H1 (cell line): ENCODE measurements around the gene SPATA31E1. TPM values are rescaled to one million over a fixed set of nuclear protein-coding genes. Genes with fewer than 3 reads are reported as not detected.

Experiments used
- CTCF ChIA-PET: fragments of 300-600 bp; sonication (Branson Sonifier 250); formaldehyde crosslinking; loops from one replicate; lab custom pipeline; 2021; ENCODE audit not compliant: partially characterized antibody; lab: Charles Lee
- POLR2A ChIA-PET: fragments of 300-600 bp; sonication (Branson Sonifier 250); formaldehyde crosslinking; loops from one replicate; lab custom pipeline; 2021; ENCODE audit warnings: inconsistent platforms; ENCODE audit not compliant: partially characterized antibody; lab: Charles Lee
- DNase-seq, 2 experiments: peaks; one replicate each; pipeline versions ENCODE4 v3.0.0 to v3.0.0-alpha.2; 2010 to 2022; ENCODE audit warnings: low spot score in 2 of 2, low read depth in 1 of 2, mixed read lengths in 1 of 2
- FAIRE-seq: peaks from 2 replicates; lab custom pipeline; 2011; peaks lifted over from hg19 to GRCh38; lab: Jason Lieb, UNC
- H2AFZ ChIP-seq: 2 replicates; pipeline ENCODE4 v1.8.1; 2012; ENCODE audit warnings: low read length, inconsistent platforms
- H2AK5ac ChIP-seq: 2 replicates; pipeline ENCODE4 v1.6.1; 2013; ENCODE audit warnings: low read depth, low read length
- H2BK120ac ChIP-seq: replicated peaks from 2 replicates; pipeline ENCODE3; 2013; ENCODE audit warnings: low read depth, low read length, inconsistent platforms
- H2BK12ac ChIP-seq: 2 replicates; pipeline ENCODE4 v1.6.1; 2013; ENCODE audit warnings: low read depth, low read length
- H2BK15ac ChIP-seq: 2 replicates; pipeline ENCODE4 v1.6.1; 2013; ENCODE audit warnings: low read length
- H2BK20ac ChIP-seq: 2 replicates; pipeline ENCODE4 v1.6.1; 2013; ENCODE audit warnings: low read length
- H2BK5ac ChIP-seq: 2 replicates; pipeline ENCODE4 v1.6.1; 2013; ENCODE audit warnings: low read depth, low read length
- H3K14ac ChIP-seq: 2 replicates; pipeline ENCODE4 v1.6.1; 2013; ENCODE audit warnings: inconsistent platforms; ENCODE audit not compliant: insufficient read length
- H3K18ac ChIP-seq: 2 replicates; pipeline ENCODE4 v1.6.1; 2013; ENCODE audit warnings: low read length; ENCODE audit errors: extremely low read depth
- H3K23ac ChIP-seq: 2 replicates; pipeline ENCODE4 v1.6.1; 2013; ENCODE audit warnings: inconsistent platforms; ENCODE audit not compliant: insufficient read length
- H3K23me2 ChIP-seq: 2 replicates; pipeline ENCODE4 v1.6.1; 2013; ENCODE audit warnings: low read depth, low read length
- H3K27ac ChIP-seq: 2 replicates; pipeline ENCODE4 v1.6.1; 2011; ENCODE audit warnings: low read depth, low read length, inconsistent platforms
- H3K27me3 ChIP-seq, 4 experiments: replicated peaks in 1 of 4; 1 replicate in 1 of 4; 2 replicates in 3 of 4; pipeline versions ENCODE4 v1.6.1 to v1.8.1; 2011 to 2013; ENCODE audit warnings: low read length in 3 of 4, mild to moderate bottlenecking in 3 of 4, inconsistent platforms in 2 of 4, mixed read lengths in 2 of 4, moderate library complexity in 1 of 4; ENCODE audit not compliant: control insufficient read depth in 3 of 4, insufficient read depth in 3 of 4; ENCODE audit errors: extremely low read depth in 1 of 4
- H3K36me3 ChIP-seq, 4 experiments: 2 replicates each; pipeline versions ENCODE4 v1.6.1 to v1.8.1; 2011 to 2013; ENCODE audit warnings: mild to moderate bottlenecking in 4 of 4, low read length in 3 of 4, moderate library complexity in 2 of 4, control low read depth in 1 of 4, inconsistent platforms in 1 of 4; ENCODE audit not compliant: insufficient read depth in 4 of 4, control insufficient read depth in 2 of 4
- H3K4ac ChIP-seq: replicated peaks from 2 replicates; pipeline ENCODE3; 2013; ENCODE audit warnings: low read length, low read depth, mixed read lengths, inconsistent platforms; ENCODE audit not compliant: insufficient read length
- H3K4me1 ChIP-seq, 4 experiments: replicated peaks in 1 of 4; 1 replicate in 1 of 4; 2 replicates in 3 of 4; pipeline versions ENCODE4 v1.6.1 to v1.8.1; 2011 to 2013; ENCODE audit warnings: low read length in 3 of 4, inconsistent platforms in 2 of 4, mixed read lengths in 1 of 4; ENCODE audit not compliant: insufficient read depth in 4 of 4, control insufficient read depth in 3 of 4
- H3K4me2 ChIP-seq, 2 experiments: 2 replicates each; pipeline versions ENCODE4 v1.6.1 to v1.8.1; 2011 to 2013; ENCODE audit warnings: low read depth in 2 of 2, low read length in 2 of 2, control low read depth in 1 of 2, inconsistent platforms in 1 of 2, mild to moderate bottlenecking in 1 of 2; ENCODE audit not compliant: insufficient read depth in 1 of 2
- H3K4me3 ChIP-seq, 4 experiments: fragments of 200-600, 300-600 bp in 1 of 4; sonication (generic), shearing (Covaris generic), sonication (Bioruptor Twin) in 1 of 4; 2 replicates each; pipeline versions ENCODE4 v1.5.1 to v1.8.1; 2011 to 2016; ENCODE audit warnings: low read length in 4 of 4, low read depth in 3 of 4, control low read depth in 2 of 4, inconsistent platforms in 2 of 4, mild to moderate bottlenecking in 2 of 4, mixed read lengths in 1 of 4, moderate library complexity in 1 of 4; ENCODE audit not compliant: insufficient read depth in 2 of 4; ENCODE audit errors: extremely low read depth in 1 of 4
- H3K56ac ChIP-seq: replicated peaks from 2 replicates; pipeline ENCODE3; 2013; ENCODE audit warnings: low read depth, mild to moderate bottlenecking, mixed read lengths, low read length, inconsistent platforms; ENCODE audit not compliant: insufficient read length
- H3K79me1 ChIP-seq: 2 replicates; pipeline ENCODE4 v1.6.1; 2013; ENCODE audit warnings: low read depth, low read length, control low read depth
- H3K79me2 ChIP-seq, 2 experiments: 2 replicates each; pipeline versions ENCODE4 v1.6.1 to v1.8.1; 2012 to 2013; ENCODE audit warnings: low read length in 2 of 2, mild to moderate bottlenecking in 2 of 2, inconsistent platforms in 1 of 2; ENCODE audit not compliant: insufficient read depth in 2 of 2, control insufficient read depth in 1 of 2
- H3K9ac ChIP-seq, 4 experiments: replicated peaks in 1 of 4; 1 replicate in 1 of 4; 2 replicates in 3 of 4; pipeline versions ENCODE4 v1.6.1 to v1.8.1; 2011 to 2013; ENCODE audit warnings: low read depth in 3 of 4, low read length in 3 of 4, control low read depth in 2 of 4, mild to moderate bottlenecking in 2 of 4, moderate library complexity in 2 of 4, inconsistent platforms in 1 of 4; ENCODE audit errors: extremely low read depth in 1 of 4
- H3K9me3 ChIP-seq, 2 experiments: 2 replicates each; pipeline versions ENCODE4 v1.6.1 to v1.8.1; 2012 to 2013; ENCODE audit warnings: mild to moderate bottlenecking in 2 of 2, moderate library complexity in 2 of 2, control low read depth in 1 of 2, inconsistent platforms in 1 of 2, low read depth in 1 of 2, low read length in 1 of 2, mixed read lengths in 1 of 2; ENCODE audit not compliant: insufficient read depth in 2 of 2
- H4K20me1 ChIP-seq, 2 experiments: replicated peaks in 1 of 2; 2 replicates each; pipeline versions ENCODE3 to v1.8.1; 2011 to 2013; ENCODE audit warnings: inconsistent platforms in 2 of 2, low read length in 2 of 2, mild to moderate bottlenecking in 1 of 2; ENCODE audit not compliant: insufficient read depth in 2 of 2, control insufficient read depth in 1 of 2
- H4K5ac ChIP-seq: 2 replicates; pipeline ENCODE4 v1.6.1; 2013; ENCODE audit warnings: low read length, low read depth, mixed read lengths, inconsistent platforms; ENCODE audit not compliant: insufficient read length
- H4K8ac ChIP-seq: 2 replicates; pipeline ENCODE4 v1.8.0; 2013; ENCODE audit warnings: mild to moderate bottlenecking, moderate library complexity, low read length, inconsistent platforms; ENCODE audit not compliant: insufficient read depth; ENCODE audit errors: extremely low read depth
- H4K91ac ChIP-seq: replicated peaks from 2 replicates; pipeline ENCODE3; 2013; ENCODE audit warnings: low read length, mixed read lengths, inconsistent platforms; ENCODE audit not compliant: insufficient read length
- BACH1 ChIP-seq: IDR thresholded peaks from 2 replicates; pipeline ENCODE4 v1.6.1; 2012; ENCODE audit warnings: low read length, improper control_type of control experiment
- BCL11A ChIP-seq, 2 experiments: IDR thresholded peaks; one replicate each; pipeline ENCODE4 v1.6.1; 2011; ENCODE audit warnings: low read depth in 2 of 2, low read length in 2 of 2, mild to moderate bottlenecking in 2 of 2
- CBX8 ChIP-seq: fragments of 300-800, 300-1000 bp; sonication (generic); IDR thresholded peaks from 2 replicates; pipeline ENCODE4 v1.7.1; 2016; ENCODE audit warnings: low read depth, low read length, borderline replicate concordance
- CHD1 ChIP-seq: IDR thresholded peaks from 2 replicates; pipeline ENCODE4 v1.6.1; 2012; ENCODE audit warnings: low read depth, low read length, improper control_type of control experiment
- CREB1 ChIP-seq: IDR thresholded peaks from 2 replicates; pipeline ENCODE4 v1.6.1; 2012; ENCODE audit warnings: inconsistent platforms
- EZH2 ChIP-seq: fragments of 200-600 bp; sonication (generic); IDR thresholded peaks from 2 replicates; pipeline ENCODE4 v1.7.1; 2012; ENCODE audit warnings: low read depth, mild to moderate bottlenecking, moderate library complexity, low read length, inconsistent platforms; ENCODE audit not compliant: severe bottlenecking
- JUND ChIP-seq: IDR thresholded peaks from 2 replicates; pipeline ENCODE4 v1.6.1; 2011; ENCODE audit warnings: mild to moderate bottlenecking, improper control_type of control experiment, low read length
- NANOG ChIP-seq: IDR thresholded peaks from 2 replicates; pipeline ENCODE4 v1.6.1; 2011; ENCODE audit warnings: low read length, low read depth, mild to moderate bottlenecking, inconsistent platforms; ENCODE audit not compliant: insufficient read depth, poor library complexity, severe bottlenecking
- POLR2AphosphoS5 ChIP-seq: IDR thresholded peaks from 2 replicates; pipeline ENCODE4 v1.6.1; 2011; ENCODE audit warnings: low read depth, low read length
- RFX5 ChIP-seq: IDR thresholded peaks from 2 replicates; pipeline ENCODE4 v1.6.1; 2011; ENCODE audit warnings: low read depth, low read length, improper control_type of control experiment, borderline replicate concordance
- SIRT6 ChIP-seq: IDR thresholded peaks from one replicate; pipeline ENCODE4 v1.7.1; 2012; ENCODE audit warnings: low read length, inconsistent platforms
- SIX5 ChIP-seq: IDR thresholded peaks from 2 replicates; pipeline ENCODE4 v1.6.1; 2011; ENCODE audit warnings: mild to moderate bottlenecking, low read depth, low read length
- SP2 ChIP-seq: IDR thresholded peaks from 2 replicates; pipeline ENCODE4 v1.6.1; 2012; ENCODE audit warnings: mild to moderate bottlenecking, low read length, inconsistent platforms
- SRF ChIP-seq: IDR thresholded peaks from 2 replicates; pipeline ENCODE4 v1.6.1; 2011; ENCODE audit warnings: mild to moderate bottlenecking, low read depth, low read length, moderate library complexity
- USF2 ChIP-seq: IDR thresholded peaks from 2 replicates; pipeline ENCODE4 v1.6.1; 2011; ENCODE audit warnings: low read length, improper control_type of control experiment
- WGBS, 2 experiments: shearing (Covaris generic) in 1 of 2; methylation state at CpG; one replicate each; pipeline versions ENCODE4 v1.1.6 to v1.1.7; 2013 to 2015; ENCODE audit warnings: low lambda C conversion rate in 2 of 2, mixed read lengths in 2 of 2, inconsistent platforms in 1 of 2, low coverage in 1 of 2, missing lambda C conversion rate in 1 of 2; ENCODE audit not compliant: insufficient replicate concordance in 2 of 2, insufficient coverage in 1 of 2, insufficient read length in 1 of 2; ENCODE audit errors: extremely low coverage in 1 of 2, missing lambda C conversion rate in 1 of 2; 5-methylcytosine and 5-hydroxymethylcytosine counted together
- polyA plus RNA-seq, 7 experiments: library from polyadenylated mRNA; depleted of rRNA in 3 of 7; stranded (reverse) in 5 of 7; unstranded in 2 of 7; fragments of >200 nt in 5 of 7; fragments of 200-250 nt in 2 of 7; gene quantifications; 1 replicate in 5 of 7; 2 replicates in 1 of 7; 4 replicates in 1 of 7; pipeline versions ENCODE4 v1.2.1 to v1.2.3, GENCODE V29; 2011 to 2013; ENCODE audit warnings: missing spikeins in 2 of 7, mixed read lengths in 2 of 7
- total RNA-seq: library from RNA; stranded (reverse); fragmentation: NEBNext Ultra II Directional; extraction: Animal tissue kit (Norgen Biotek cat#: 25700); gene quantifications from 2 replicates; pipeline ENCODE4 v1.2.1, GENCODE V29; 2021

SPATA31E1 gene
- total and polyA plus RNA-seq, 2 of the 8 experiments (the other 6 are each of a cell fraction or from before 2014, with no cell fraction given): 0.05 to 0.09 TPM

GRCh38 chr9:87864915-87865314 is 17.8 kb upstream of the SPATA31E1 start:
- H2BK120ac ChIP-seq: no peak overlapping the region
- H3K18ac ChIP-seq: no peak overlapping the region
- H2BK15ac ChIP-seq: no peak overlapping the region
- H4K8ac ChIP-seq: no peak overlapping the region
- H3K23me2 ChIP-seq: peaks cover 7% of the 10 kb centered on the region; the same call in 1 of the 2 replicates
- no peak overlapping the region for H4K5ac ChIP-seq
- no peak overlapping the region for H4K91ac ChIP-seq
- no peak overlapping the region for H3K14ac ChIP-seq
- whole genome bisulfite sequencing, 2 experiments: 92% methylated on average over 3 of the region's 3 CpGs; no CpG with 5 or more reads in 1 of the 2 experiments
- H3K9ac ChIP-seq: no peak overlapping the region
- peaks cover 0 to 5% (median 0%) of the 10 kb centered on the region in 4 experiments; a peak in 2 of 7 replicates for H3K4me1 ChIP-seq
- FAIRE-seq (no peak), DNase-seq (no peak)
- no peak overlapping the region for H3K27ac ChIP-seq
- no peak overlapping the region for H2AK5ac ChIP-seq
- no peaks in the 10 kb centered on the region for H3K36me3 ChIP-seq
- no peak overlapping the region for H3K56ac ChIP-seq
- H2BK12ac ChIP-seq: no peak overlapping the region
- POLR2A ChIA-PET: no interaction called here
- no peak overlapping the region for H3K4me2 ChIP-seq
- no peak overlapping the region for H2BK5ac ChIP-seq
- H3K23ac ChIP-seq: no peak overlapping the region
- H4K20me1 ChIP-seq: peaks cover 0 to 5% of the 10 kb centered on the region in 2 experiments
- no peak overlapping the region for H3K4ac ChIP-seq
- H3K79me2 ChIP-seq: no peaks in the 10 kb centered on the region
- H3K9me3 ChIP-seq: no peaks in the 10 kb centered on the region
- CTCF ChIA-PET: no interaction called here
- no peak overlapping the region for H2BK20ac ChIP-seq
- H3K27me3 ChIP-seq: no peaks in the 10 kb centered on the region; a peak in 1 of 7 replicates
- no peak overlapping the region for H3K4me3 ChIP-seq
- H3K79me1 ChIP-seq: no peaks in the 10 kb centered on the region
- H2AFZ ChIP-seq: no peak overlapping the region
- TF ChIP-seq JUND: no peak
- TF ChIP-seq SIX5: no peak
- TF ChIP-seq POLR2AphosphoS5: no peak
- TF ChIP-seq CHD1: no peak
- no peak for TF ChIP-seq SRF
- TF ChIP-seq BACH1: no peak
- no peak for TF ChIP-seq CREB1
- TF ChIP-seq USF2: no peak
- TF ChIP-seq SP2: no peak
- no peak for TF ChIP-seq EZH2
- TF ChIP-seq RFX5: no peak
- TF ChIP-seq BCL11A (IDR thresholded peaks at IDR 0.05; ENCODE audit: low read depth in 2 of 2, low read length in 2 of 2): no peak
- no peak for TF ChIP-seq SIRT6
- TF ChIP-seq CBX8: no peak
- TF ChIP-seq NANOG: no peak
